Measurements from ENCODE around the gene TRIM9. TPM values are rescaled to one million over a fixed set of nuclear protein-coding genes. Genes with fewer than 3 reads are reported as not detected.
A peak's percentile ranks its signal among the peaks of the same experiment; 100 is the strongest.

TRIM9 gene
- total and polyA plus RNA-seq, 7 donors = 0.17 to 3.3 (median 1.1) TPM

DNA sequence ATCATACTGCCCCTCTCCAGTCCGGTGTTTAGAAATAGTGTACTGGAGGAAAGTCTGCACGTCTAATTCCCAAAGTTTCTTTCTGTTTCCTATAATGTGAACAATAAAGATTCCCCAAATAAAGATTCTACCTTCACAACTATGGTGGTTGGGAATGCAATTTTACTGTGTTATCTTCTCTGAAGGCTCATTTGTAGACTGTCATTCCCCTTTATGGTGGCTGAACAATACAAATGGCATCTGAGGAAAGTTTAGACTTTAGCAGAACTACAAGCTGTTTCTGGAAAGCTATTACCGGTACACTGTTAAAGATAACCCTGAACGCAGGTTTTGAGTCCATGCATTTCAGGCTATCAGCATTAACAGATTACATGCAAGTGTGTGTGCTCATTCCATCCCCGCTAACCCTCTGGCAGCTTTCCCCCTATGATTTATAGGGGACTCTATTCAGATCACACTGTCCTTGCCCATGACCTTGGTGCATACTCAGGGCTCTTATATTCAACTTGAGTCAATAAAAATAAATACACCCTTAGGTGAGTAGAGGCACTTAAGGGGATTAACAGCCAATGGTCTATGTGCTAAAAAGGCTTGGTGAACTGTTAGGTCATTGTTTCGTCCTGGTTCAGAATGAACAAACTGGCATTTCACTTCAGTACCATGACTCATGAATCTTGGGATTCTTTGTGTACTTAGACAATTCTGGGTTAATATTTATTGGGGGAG is 89.9 kb downstream of the TRIM9 start:
- ATAC-seq (peak; percentile 42 to 58 (median 54)), DNase-seq (no peak)
- peak overlapping the region; percentile 85 for H3K27ac ChIP-seq
- intact Hi-C loops (cut with DNase I) = loop anchor here in 1 of 2 donors (5.0 kb wide), 1 partner anchor 33 kb away; no protein-coding TSS in a partner anchor
- H3K4me3 ChIP-seq = peak overlapping the region; percentile 15
- peaks cover 61% of the 10 kb centered on the region for H3K4me1 ChIP-seq
- no peaks in the 10 kb centered on the region for H3K9me3 ChIP-seq
- H3K27me3 ChIP-seq (ENCODE audit: insufficient read depth in 3 of 3, low read length in 2 of 3) = no peaks in the 10 kb centered on the region
- TF ChIP-seq, protein P1, sequence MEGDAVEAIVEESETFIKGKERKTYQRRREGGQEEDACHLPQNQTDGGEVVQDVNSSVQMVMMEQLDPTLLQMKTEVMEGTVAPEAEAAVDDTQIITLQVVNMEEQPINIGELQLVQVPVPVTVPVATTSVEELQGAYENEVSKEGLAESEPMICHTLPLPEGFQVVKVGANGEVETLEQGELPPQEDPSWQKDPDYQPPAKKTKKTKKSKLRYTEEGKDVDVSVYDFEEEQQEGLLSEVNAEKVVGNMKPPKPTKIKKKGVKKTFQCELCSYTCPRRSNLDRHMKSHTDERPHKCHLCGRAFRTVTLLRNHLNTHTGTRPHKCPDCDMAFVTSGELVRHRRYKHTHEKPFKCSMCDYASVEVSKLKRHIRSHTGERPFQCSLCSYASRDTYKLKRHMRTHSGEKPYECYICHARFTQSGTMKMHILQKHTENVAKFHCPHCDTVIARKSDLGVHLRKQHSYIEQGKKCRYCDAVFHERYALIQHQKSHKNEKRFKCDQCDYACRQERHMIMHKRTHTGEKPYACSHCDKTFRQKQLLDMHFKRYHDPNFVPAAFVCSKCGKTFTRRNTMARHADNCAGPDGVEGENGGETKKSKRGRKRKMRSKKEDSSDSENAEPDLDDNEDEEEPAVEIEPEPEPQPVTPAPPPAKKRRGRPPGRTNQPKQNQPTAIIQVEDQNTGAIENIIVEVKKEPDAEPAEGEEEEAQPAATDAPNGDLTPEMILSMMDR (IDR thresholded peaks at IDR 0.05) = no peak
- no peaks in the 10 kb centered on the region for H3K36me3 ChIP-seq (ENCODE audit: insufficient read depth in 1 of 2, low read depth in 1 of 2)
- 28 to 43% (median 30%) methylated on average over 6 of the region's 6 CpGs for WGBS, 3 donors

DNA sequence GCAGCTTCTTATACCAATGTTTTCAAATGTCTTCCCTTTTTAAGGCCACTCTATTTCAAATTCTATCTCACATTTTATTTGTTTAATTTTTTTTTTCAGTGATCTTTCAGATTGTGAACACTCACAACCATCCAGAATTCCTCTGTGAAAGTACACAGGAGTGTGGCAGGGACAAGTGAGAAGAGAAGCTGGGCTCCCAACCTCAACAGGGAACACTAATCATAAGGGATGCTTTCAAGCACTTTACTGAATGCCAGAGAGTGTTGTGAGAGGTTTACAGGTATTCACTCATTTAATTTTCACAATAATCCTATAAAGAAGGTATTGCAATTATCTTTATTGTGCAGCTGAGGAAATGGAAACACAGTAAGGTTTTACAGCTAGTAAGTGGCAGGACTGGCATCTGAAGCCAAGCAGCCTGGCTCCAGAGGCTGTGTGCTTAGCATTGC is 90.5 kb downstream of the TRIM9 start:
- ATAC-seq (peak; percentile 48 to 73 (median 60)), DNase-seq (peak; percentile 24 to 58)
- H3K36me3 ChIP-seq (ENCODE audit: insufficient read depth in 1 of 2, low read depth in 1 of 2) = no peaks in the 10 kb centered on the region
- no peaks in the 10 kb centered on the region for H3K9me3 ChIP-seq
- peak overlapping the region; percentile 85 for H3K27ac ChIP-seq
- intact Hi-C loops (cut with DNase I) = no loop called here
- peaks cover 61% of the 10 kb centered on the region for H3K4me1 ChIP-seq
- peak overlapping the region; percentile 15 for H3K4me3 ChIP-seq
- no peaks in the 10 kb centered on the region for H3K27me3 ChIP-seq (ENCODE audit: insufficient read depth in 3 of 3, low read length in 2 of 3)
- TF ChIP-seq, protein P1 (IDR thresholded peaks at IDR 0.05) = no peak

DNA sequence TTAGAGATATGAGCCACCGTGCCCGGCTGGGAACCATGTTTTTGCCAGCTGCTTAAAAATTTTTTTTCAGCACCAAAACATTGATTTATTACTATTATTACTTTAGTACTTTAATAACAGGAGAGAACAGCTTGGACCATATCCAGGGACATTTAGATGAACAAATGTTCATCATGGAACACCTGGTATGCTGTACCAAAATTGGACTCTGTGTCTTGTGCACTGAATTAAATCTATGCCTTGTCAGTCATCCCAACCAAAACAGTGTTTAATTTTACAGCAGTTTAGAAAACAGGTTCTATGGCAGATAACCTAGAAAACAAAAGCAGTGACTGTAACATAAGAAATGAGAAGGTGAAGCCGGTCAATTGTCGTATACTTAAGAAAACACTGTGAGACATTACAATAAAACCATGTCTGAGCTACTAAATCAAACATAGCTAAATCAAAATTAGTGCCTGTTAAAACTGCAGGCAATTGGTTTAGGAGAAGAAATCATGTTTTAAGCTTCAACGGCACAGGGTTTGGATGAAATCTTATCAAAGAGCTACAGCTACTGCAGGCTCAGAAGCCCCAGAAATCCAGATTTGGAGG is 92.4 kb downstream of the TRIM9 start:
- WGBS, 3 donors = 36 to 60% (median 48%) methylated on average over 5 of the region's 5 CpGs
- Histone ChIP-seq H3K27me3 (ENCODE audit: insufficient read depth in 3 of 3, low read length in 2 of 3) (no peaks in the 10 kb centered on the region), H3K4me3 (no peak overlapping the region), H3K4me1 (peaks cover 55% of the 10 kb centered on the region), H3K27ac (peak overlapping the region; percentile 85), H3K9me3 (no peaks in the 10 kb centered on the region), H3K36me3 (ENCODE audit: insufficient read depth in 1 of 2, low read depth in 1 of 2) (no peaks in the 10 kb centered on the region)
- no peak for ATAC-seq
- DNase-seq = no peak
- TF ChIP-seq, protein P1 (IDR thresholded peaks at IDR 0.05) = no peak
- intact Hi-C loops (cut with DNase I) = no loop called here

DNA sequence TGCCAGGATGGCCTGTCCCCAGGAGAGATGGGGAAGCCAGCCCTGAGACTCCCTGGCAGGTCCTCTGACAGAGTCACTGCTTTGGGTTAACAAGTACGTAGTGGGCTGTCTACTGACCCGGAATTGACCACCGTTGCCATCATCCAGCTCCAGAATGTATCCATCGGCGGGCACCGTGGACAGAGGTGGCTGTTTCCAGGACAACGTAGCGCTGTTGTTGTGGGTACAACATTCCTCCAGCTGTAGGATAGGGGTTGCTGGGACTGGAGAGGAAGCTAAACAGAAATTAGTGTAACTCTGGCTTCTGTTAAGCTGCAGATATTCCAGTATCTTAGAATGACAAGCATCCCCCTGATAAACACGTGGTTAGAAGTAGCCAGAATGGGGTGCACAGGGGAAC is 94.3 kb downstream of the TRIM9 start:
- Histone ChIP-seq H3K4me1 (peaks cover 40% of the 10 kb centered on the region), H3K4me3 (no peak overlapping the region), H3K27ac (no peak overlapping the region), H3K36me3 (ENCODE audit: insufficient read depth in 1 of 2, low read depth in 1 of 2) (no peaks in the 10 kb centered on the region), H3K27me3 (ENCODE audit: insufficient read depth in 3 of 3, low read length in 2 of 3) (no peaks in the 10 kb centered on the region), H3K9me3 (no peaks in the 10 kb centered on the region)
- intact Hi-C loops (cut with DNase I) = no loop called here
- WGBS, 3 donors = 89 to 93% (median 92%) methylated on average over 9 of the region's 9 CpGs
- ATAC-seq = no peak
- TF ChIP-seq, protein P1 (IDR thresholded peaks at IDR 0.05) = no peak
- no peak for DNase-seq
